ENCODE results near the gene SLC30A10.
"Not testable (repeated sequence)": the region's sequence is repeated elsewhere in the genome, so short reads cannot be mapped to it uniquely, and the experiment has no call there.

The SLC30A10 gene

GRCh38 chr1:219888667-219889066 is 39.7 kb downstream of the SLC30A10 start:
- DNase-seq, result not testable (repeated sequence)

DNA sequence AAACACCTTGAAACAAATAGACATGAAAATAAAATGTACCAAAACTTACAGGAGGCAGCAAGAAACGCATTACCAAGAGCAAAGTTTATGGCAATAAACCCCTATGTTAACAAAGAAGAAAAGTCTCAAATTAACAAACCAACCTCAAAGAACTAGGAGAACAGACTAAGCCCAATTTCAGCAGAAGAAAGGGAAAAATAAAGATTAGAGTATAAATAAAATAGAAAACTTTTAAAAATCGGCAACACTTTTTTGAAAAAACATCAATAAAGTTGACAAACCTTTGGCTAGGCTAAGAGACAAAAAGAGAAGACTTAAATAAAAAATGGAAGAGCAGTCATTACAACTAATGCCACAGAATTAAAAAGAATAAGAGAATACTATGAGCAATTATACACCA is 42.7 kb downstream of the SLC30A10 start:
- no peak for DNase-seq

- no peak for DNase-seq
Measured at GRCh38 chr1:219883400-219884332, 44.7 kb downstream of the SLC30A10 start.

DNA sequence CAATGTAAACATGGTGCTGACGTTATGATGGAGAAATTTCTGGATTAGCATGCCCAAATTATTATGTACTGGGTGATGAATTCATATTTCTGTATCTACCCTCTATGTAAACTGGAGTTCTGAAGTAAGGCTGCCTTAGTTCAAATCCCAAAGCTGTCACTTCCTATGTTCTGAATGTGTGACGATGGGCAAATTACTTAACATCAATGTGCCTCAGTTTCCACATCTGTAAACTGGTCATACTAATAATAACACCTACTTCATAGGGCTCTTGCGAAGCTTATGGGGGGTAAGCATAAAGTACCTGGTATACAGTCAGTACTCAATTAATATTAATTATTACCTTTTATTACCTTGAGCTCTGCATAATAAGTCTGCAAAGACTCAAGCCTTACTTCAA is 45.6 kb downstream of the SLC30A10 start:
- DNase-seq, result no peak

DNA sequence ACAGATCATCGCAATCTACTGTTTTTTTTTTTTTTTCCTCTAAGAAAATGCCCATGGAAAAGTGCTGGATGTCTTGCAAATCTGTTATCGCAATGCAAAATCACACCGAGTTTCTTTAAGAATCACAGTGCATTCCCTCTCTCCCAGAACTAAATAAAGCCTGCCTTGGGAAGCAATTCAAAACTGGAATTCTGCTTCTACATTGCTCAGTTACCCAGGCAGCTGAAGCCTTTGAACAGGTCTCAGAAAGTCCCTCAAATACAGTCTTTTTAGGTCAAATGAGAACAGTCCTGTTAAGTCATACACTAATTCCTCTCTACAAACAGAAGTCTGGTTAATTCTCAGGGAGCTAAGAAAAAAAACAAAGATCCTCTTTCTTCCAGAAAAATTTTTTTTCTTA is 46.3 kb downstream of the SLC30A10 start:
- no peak for DNase-seq

DNA sequence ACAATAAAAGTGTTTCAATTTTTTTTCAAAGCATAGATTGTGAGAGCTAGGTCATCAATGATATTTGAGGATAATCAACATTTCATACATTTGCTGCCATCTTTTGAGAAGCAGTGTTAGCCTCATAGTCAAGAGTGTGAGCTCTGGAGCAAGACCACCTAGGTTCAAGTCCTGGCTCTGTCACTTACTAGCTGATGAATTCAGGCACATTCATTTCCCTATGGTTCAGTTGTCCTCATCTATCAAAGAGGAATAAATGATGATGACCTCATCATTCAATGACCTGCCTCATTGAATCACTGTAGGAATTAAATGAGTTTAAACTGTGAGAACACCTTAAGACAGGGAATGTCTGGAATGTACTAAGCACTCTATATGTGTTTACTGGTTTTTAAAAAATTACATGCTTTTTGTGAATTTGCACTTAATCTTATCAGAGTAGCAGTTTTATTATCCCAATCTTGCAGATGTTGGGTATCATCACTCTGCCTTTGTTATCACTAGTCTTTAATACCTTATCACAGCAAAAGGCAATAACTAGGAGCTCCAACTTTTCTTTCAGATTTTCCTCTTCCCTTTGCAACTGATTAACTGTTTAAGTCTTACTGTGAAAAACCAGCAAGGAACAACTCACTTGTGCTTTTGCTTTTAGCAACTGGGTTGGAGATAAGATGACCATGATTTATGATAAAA is 47.4 kb downstream of the SLC30A10 start:
- DNase-seq, result no peak

GRCh38 chr1:219876798-219877209 is 51.6 kb downstream of the SLC30A10 start:
- no peak for DNase-seq

DNA sequence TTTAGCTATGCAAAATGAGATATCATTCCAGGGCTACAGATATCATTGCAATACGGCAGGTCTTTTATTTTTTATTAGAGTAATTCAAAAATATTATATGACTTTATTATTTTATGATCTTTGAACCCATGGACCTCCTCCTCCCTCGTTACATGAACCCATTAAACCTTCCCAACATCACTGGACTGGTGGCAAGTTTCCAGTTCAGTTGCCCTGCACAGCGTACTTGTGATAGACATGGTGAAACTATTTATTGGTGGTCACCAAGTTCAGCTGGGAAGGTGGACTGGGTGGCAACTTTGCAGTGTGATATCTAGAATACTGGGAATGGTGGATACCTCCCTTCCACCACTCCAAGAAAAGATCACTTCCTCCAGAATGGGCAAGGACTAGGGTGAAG is 52.5 kb downstream of the SLC30A10 start:
- no peak for DNase-seq

DNA sequence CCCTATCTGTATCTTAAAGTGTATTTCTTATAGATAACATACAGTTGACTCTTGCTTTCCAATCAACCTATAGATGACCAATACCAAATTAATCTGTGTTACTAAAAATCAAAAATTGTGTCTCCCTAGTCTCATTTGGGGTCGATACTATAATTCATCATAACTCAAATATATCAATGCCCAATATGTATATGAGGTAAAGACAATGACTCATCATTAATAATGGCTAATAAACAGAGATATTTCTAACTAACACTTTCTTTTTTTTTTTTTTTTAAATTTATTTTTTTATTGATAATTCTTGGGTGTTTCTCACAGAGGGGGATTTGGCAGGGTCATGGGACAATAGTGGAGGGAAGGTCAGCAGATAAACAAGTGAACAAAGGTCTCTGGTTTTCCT is 55.8 kb downstream of the SLC30A10 start:
- not testable (repeated sequence) for DNase-seq

- no peak for DNase-seq
Measured at GRCh38 chr1:219871427-219872057, 56.8 kb downstream of the SLC30A10 start.

DNA sequence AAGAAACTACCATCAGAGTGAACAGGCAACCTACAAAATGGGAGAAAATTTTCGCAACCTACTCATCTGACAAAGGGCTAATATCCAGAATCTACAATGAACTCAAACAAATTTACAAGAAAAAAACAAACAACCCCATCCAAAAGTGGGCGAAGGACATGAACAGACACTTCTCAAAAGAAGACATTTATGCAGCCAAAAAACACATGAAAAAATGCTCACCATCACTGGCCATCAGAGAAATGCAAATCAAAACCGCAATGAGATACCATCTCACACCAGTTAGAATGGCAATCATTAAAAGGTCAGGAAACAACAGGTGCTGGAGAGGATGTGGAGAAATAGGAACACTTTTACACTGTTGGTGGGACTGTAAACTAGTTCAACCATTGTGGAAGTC is 59.7 kb downstream of the SLC30A10 start:
- not testable (repeated sequence) for DNase-seq
